IMR-90 (cell line): Measurements from ENCODE around the gene TPST1. TPM values are rescaled to one million over a fixed set of nuclear protein-coding genes. Genes with fewer than 3 reads are reported as not detected.

Experiments
- ATAC-seq: fragments of 200-7000 bp; cut with Tn5 transposase; 2 replicates; pipeline ENCODE4 v1.9.1; 2020; ENCODE audit warnings: low read depth, mild to moderate bottlenecking, moderate library complexity
- BruUV-seq: library from RNA; stranded (reverse); fragments of 400-500 nt; replicated peaks from 2 replicates; lab custom pipeline; 2021; lab: Mats Ljungman, UMichigan
- CTCF ChIA-PET: fragments of 300-600 bp; formaldehyde crosslinking; extraction: SDS; loops from one replicate; lab custom pipeline; 2021; ENCODE audit warnings: antibody characterized with exemption; lab: Yijun Ruan, JAX
- POLR2A ChIA-PET: fragments of 300-600 bp; sonication (Branson Sonifier 250); formaldehyde crosslinking; loops from one replicate; lab custom pipeline; 2022; ENCODE audit warnings: antibody characterized with exemption; ENCODE audit not compliant: unreplicated experiment; lab: Charles Lee
- DNase-seq: peaks from one replicate; pipeline ENCODE4 v3.0.0; 2013
- H2AFZ ChIP-seq: replicated peaks from 2 replicates; pipeline ENCODE3; 2013; ENCODE audit warnings: low read length, mild to moderate bottlenecking; ENCODE audit not compliant: poor library complexity
- H2AK5ac ChIP-seq: 2 replicates; pipeline ENCODE4 v1.6.1; 2013; ENCODE audit warnings: low read depth, low read length, inconsistent platforms
- H2AK9ac ChIP-seq: replicated peaks from 2 replicates; pipeline ENCODE3; 2013; ENCODE audit warnings: mild to moderate bottlenecking, low read depth, low read length, moderate library complexity; ENCODE audit not compliant: poor library complexity
- H2BK120ac ChIP-seq: 2 replicates; pipeline ENCODE4 v1.6.1; 2013; ENCODE audit warnings: low read depth, low read length, inconsistent platforms
- H2BK15ac ChIP-seq: 3 replicates; pipeline ENCODE4 v1.6.1; 2013; ENCODE audit warnings: low read depth, low read length, inconsistent platforms
- H2BK20ac ChIP-seq: 2 replicates; pipeline ENCODE4 v1.6.1; 2013; ENCODE audit warnings: low read depth, mild to moderate bottlenecking, inconsistent platforms, low read length, moderate library complexity
- H2BK5ac ChIP-seq: 2 replicates; pipeline ENCODE4 v1.6.1; 2013; ENCODE audit warnings: mild to moderate bottlenecking, low read depth, low read length, inconsistent platforms; ENCODE audit not compliant: poor library complexity, severe bottlenecking
- H3K14ac ChIP-seq: replicated peaks from 2 replicates; pipeline ENCODE4 v1.6.1; 2013; ENCODE audit warnings: low read depth, low read length, inconsistent platforms
- H3K18ac ChIP-seq: 2 replicates; pipeline ENCODE4 v1.6.1; 2013; ENCODE audit warnings: low read depth, low read length, control low read depth
- H3K23ac ChIP-seq: 2 replicates; pipeline ENCODE4 v1.6.1; 2013; ENCODE audit warnings: low read depth, low read length, inconsistent platforms
- H3K27ac ChIP-seq: 2 replicates; pipeline ENCODE4 v1.5.1; 2013; ENCODE audit warnings: mild to moderate bottlenecking, control low read depth, low read length; ENCODE audit not compliant: insufficient read depth
- H3K27me3 ChIP-seq: 2 replicates; pipeline ENCODE4 v1.6.1; 2013; ENCODE audit warnings: low read length; ENCODE audit not compliant: control insufficient read depth, insufficient read depth
- H3K36me3 ChIP-seq: 2 replicates; pipeline ENCODE4 v1.6.1; 2013; ENCODE audit warnings: low read length, mixed read lengths; ENCODE audit not compliant: control insufficient read depth, insufficient read depth
- H3K4ac ChIP-seq: 2 replicates; pipeline ENCODE4 v1.6.1; 2013; ENCODE audit warnings: low read depth, low read length, inconsistent platforms
- H3K4me1 ChIP-seq: 2 replicates; pipeline ENCODE4 v1.6.1; 2013; ENCODE audit warnings: low read length, mixed read lengths; ENCODE audit not compliant: control insufficient read depth, insufficient read depth
- H3K4me2 ChIP-seq: 2 replicates; pipeline ENCODE4 v1.6.1; 2013; ENCODE audit warnings: low read depth, mild to moderate bottlenecking, control low read depth, low read length, moderate library complexity
- H3K4me3 ChIP-seq: 2 replicates; pipeline ENCODE4 v1.5.1; 2013; ENCODE audit warnings: low read depth, mild to moderate bottlenecking, control low read depth, low read length, moderate library complexity; ENCODE audit not compliant: insufficient read depth
- H3K56ac ChIP-seq: 2 replicates; pipeline ENCODE4 v1.6.1; 2013; ENCODE audit warnings: low read length, inconsistent platforms; ENCODE audit not compliant: insufficient read depth; ENCODE audit errors: extremely low read depth
- H3K79me1 ChIP-seq, 2 experiments: 2 replicates each; pipeline ENCODE4 v1.6.1; 2013; ENCODE audit warnings: low read length in 2 of 2, inconsistent platforms in 1 of 2, low read depth in 1 of 2
- H3K9ac ChIP-seq: 2 replicates; pipeline ENCODE4 v1.6.1; 2013; ENCODE audit warnings: low read depth, low read length, control low read depth
- H3K9me1 ChIP-seq: 2 replicates; pipeline ENCODE4 v1.6.1; 2013; ENCODE audit warnings: low read length, inconsistent platforms; ENCODE audit not compliant: insufficient read depth
- H3K9me3 ChIP-seq: 2 replicates; pipeline ENCODE4 v1.6.1; 2013; ENCODE audit warnings: low read length; ENCODE audit not compliant: control insufficient read depth, insufficient read depth
- H4K20me1 ChIP-seq: 2 replicates; pipeline ENCODE4 v1.6.1; 2013; ENCODE audit warnings: low read length, inconsistent platforms; ENCODE audit not compliant: insufficient read depth
- H4K5ac ChIP-seq: 2 replicates; pipeline ENCODE4 v1.6.1; 2013; ENCODE audit warnings: mild to moderate bottlenecking, low read depth, low read length, control low read depth
- H4K8ac ChIP-seq, 2 experiments: 2 replicates each; pipeline ENCODE4 v1.6.1; 2013; ENCODE audit warnings: low read depth in 2 of 2, low read length in 2 of 2, control low read depth in 1 of 2, inconsistent platforms in 1 of 2
- H4K91ac ChIP-seq: 2 replicates; pipeline ENCODE4 v1.6.1; 2013; ENCODE audit warnings: low read depth, low read length, inconsistent platforms; ENCODE audit not compliant: insufficient read depth
- CEBPB ChIP-seq: IDR thresholded peaks from 2 replicates; pipeline ENCODE4 v1.6.1; 2012; ENCODE audit warnings: low read depth, low read length, improper control_type of control experiment
- CTCF ChIP-seq: conservative IDR thresholded peaks from 2 replicates; pipeline ENCODE4 v1.5.1; 2012; ENCODE audit warnings: mild to moderate bottlenecking, low read depth, low read length, improper control_type of control experiment
- MAFK ChIP-seq: IDR thresholded peaks from 2 replicates; pipeline ENCODE4 v1.6.1; 2012; ENCODE audit warnings: low read depth, low read length, improper control_type of control experiment
- MAZ ChIP-seq: IDR thresholded peaks from 2 replicates; pipeline ENCODE4 v1.6.1; 2012; ENCODE audit warnings: low read depth, mild to moderate bottlenecking, low read length, improper control_type of control experiment, moderate library complexity, borderline replicate concordance
- RAD21 ChIP-seq: IDR thresholded peaks from 2 replicates; pipeline ENCODE4 v1.6.1; 2012; ENCODE audit warnings: low read length, improper control_type of control experiment
- RCOR1 ChIP-seq: IDR thresholded peaks from 2 replicates; pipeline ENCODE4 v1.6.1; 2012; ENCODE audit warnings: mild to moderate bottlenecking, low read length, improper control_type of control experiment; ENCODE audit not compliant: insufficient replicate concordance
- WGBS, 2 experiments: methylation state at CpG; one replicate each; pipeline versions ENCODE4 v1.1.5 to v1.1.7; 2013; ENCODE audit warnings: missing lambda C conversion rate in 2 of 2; ENCODE audit not compliant: insufficient read length in 1 of 2; ENCODE audit errors: extremely low coverage in 2 of 2; 5-methylcytosine and 5-hydroxymethylcytosine counted together
- dilution Hi-C: fragments of 300-500 bp; cut with HindIII; formaldehyde crosslinking; loops from one replicate; pipeline ENCODE4 v1.14.3; 2018; ENCODE audit warnings: low sequenced_read_pairs; ENCODE audit not compliant: unreplicated experiment
- in situ Hi-C: fragments of 300-500 bp; cut with MboI; formaldehyde crosslinking; loops from 3 replicates; pipeline ENCODE4 v1.14.3; 2019; ENCODE audit warnings: low sequenced_read_pairs, inconsistent platforms, mixed read lengths
- intact Hi-C: fragments of 100-400 bp; cut with micrococcal nuclease; formaldehyde crosslinking; loops from 2 replicates; pipeline ENCODE4 v1.10.0; 2022
- polyA plus RNA-seq, 3 experiments: library from polyadenylated mRNA; depleted of rRNA; stranded (reverse); fragments of >200 nt; gene quantifications; 2 replicates each; pipeline ENCODE4 v1.2.3, GENCODE V29; 2012; ENCODE audit warnings: low replicate concordance in 1 of 3
- total RNA-seq: library from RNA; depleted of rRNA; stranded (reverse); fragments of >200 nt; gene quantifications from 2 replicates; pipeline ENCODE4 v1.2.3, GENCODE V29; 2012

Gene TPST1
- total and polyA plus RNA-seq, 2 of the 4 experiments (the other 2 are of a cell fraction): 37.7 to 58.6 TPM

DNA sequence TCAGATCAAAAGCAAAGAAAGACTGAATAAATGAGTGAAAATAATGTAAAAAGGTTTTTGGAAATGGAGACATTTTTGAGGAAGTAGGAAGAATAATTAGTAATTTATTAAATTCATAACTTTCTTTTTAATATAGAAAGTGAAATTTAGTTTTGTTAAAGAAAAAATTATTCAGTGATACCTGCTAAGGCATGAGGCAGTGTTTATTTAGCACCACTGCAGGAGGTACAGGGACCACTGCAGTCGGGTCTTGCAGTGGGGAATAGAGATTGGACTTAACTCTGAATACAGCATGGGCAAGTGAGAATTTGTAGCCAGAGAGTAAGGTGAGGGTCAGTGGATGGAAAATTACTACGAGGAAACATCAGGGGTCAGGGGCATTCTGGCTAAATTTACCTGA lies 39.9 kb downstream of the TPST1 start:
- peaks cover 10% of the 10 kb centered on the region; the same call in 1 of the 2 replicates for H4K20me1 ChIP-seq
- no peaks in the 10 kb centered on the region for H3K9me3 ChIP-seq
- 92% methylated on average over 2 of the region's 2 CpGs; no CpG with 5 or more reads in 1 of the 2 experiments for WGBS, 2 experiments
- in situ Hi-C loops (no loop called here), dilution Hi-C loops (no loop called here), intact Hi-C loops (loop anchor here (5.0 kb wide), 1 partner anchor 33 kb away; no protein-coding TSS in a partner anchor)
- no peaks in the 10 kb centered on the region for H3K27me3 ChIP-seq
- peaks cover 17% of the 10 kb centered on the region for H3K36me3 ChIP-seq
- H3K4me2 ChIP-seq: no peak overlapping the region
- H3K27ac ChIP-seq: no peak overlapping the region
- H4K91ac ChIP-seq: no peak overlapping the region; the same call in 1 of the 2 replicates
- H3K9ac ChIP-seq: no peak overlapping the region
- no peak overlapping the region for H3K23ac ChIP-seq
- H3K14ac ChIP-seq: no peak overlapping the region; the same call in 1 of the 2 replicates
- no peak for TF ChIP-seq RCOR1
- no peak for TF ChIP-seq CEBPB
- no peak for TF ChIP-seq MAZ
- TF ChIP-seq CTCF: no peak
- TF ChIP-seq RAD21: no peak
- no peak for TF ChIP-seq MAFK
- ATAC-seq: no peak
- DNase-seq: no peak
- H3K4me3 ChIP-seq: no peak overlapping the region
- H3K4me1 ChIP-seq: no peaks in the 10 kb centered on the region
- H3K18ac ChIP-seq: no peak overlapping the region
- H2AK5ac ChIP-seq: no peak overlapping the region
- H2BK120ac ChIP-seq: no peak overlapping the region
- no peak overlapping the region for H2BK15ac ChIP-seq
- H4K5ac ChIP-seq: no peak overlapping the region
- ChIA-PET CTCF (no interaction called here), POLR2A (no interaction called here)
- no peak overlapping the region for H2BK5ac ChIP-seq
- H3K79me1 ChIP-seq: peaks cover 23 to 55% of the 10 kb centered on the region in 2 experiments
- H3K4ac ChIP-seq: no peak overlapping the region
- no peak overlapping the region for H2AK9ac ChIP-seq
- H2AFZ ChIP-seq: no peak overlapping the region
- no peak overlapping the region for H3K56ac ChIP-seq
- H3K9me1 ChIP-seq: peaks cover 4% of the 10 kb centered on the region; the same call in 1 of the 2 replicates
- no TSS peak for BruUV-seq
- H2BK20ac ChIP-seq: no peak overlapping the region
- no peak overlapping the region for H4K8ac ChIP-seq
